Stimulated activated CD8-positive, alpha-beta memory T cell treated with anti-CD3 and anti-CD28 coated beads, Interleukin-7, amount 100 ng/mL, for 1 hour (primary cell): ENCODE results near the gene AOPEP.

ENCODE experiments used
- DNase-seq, 2 donors: peaks; one replicate each; pipeline ENCODE4 v3.0.0-alpha.2; 2020; ENCODE audit warnings: low read depth in 2 of 2

The AOPEP gene, protein sequence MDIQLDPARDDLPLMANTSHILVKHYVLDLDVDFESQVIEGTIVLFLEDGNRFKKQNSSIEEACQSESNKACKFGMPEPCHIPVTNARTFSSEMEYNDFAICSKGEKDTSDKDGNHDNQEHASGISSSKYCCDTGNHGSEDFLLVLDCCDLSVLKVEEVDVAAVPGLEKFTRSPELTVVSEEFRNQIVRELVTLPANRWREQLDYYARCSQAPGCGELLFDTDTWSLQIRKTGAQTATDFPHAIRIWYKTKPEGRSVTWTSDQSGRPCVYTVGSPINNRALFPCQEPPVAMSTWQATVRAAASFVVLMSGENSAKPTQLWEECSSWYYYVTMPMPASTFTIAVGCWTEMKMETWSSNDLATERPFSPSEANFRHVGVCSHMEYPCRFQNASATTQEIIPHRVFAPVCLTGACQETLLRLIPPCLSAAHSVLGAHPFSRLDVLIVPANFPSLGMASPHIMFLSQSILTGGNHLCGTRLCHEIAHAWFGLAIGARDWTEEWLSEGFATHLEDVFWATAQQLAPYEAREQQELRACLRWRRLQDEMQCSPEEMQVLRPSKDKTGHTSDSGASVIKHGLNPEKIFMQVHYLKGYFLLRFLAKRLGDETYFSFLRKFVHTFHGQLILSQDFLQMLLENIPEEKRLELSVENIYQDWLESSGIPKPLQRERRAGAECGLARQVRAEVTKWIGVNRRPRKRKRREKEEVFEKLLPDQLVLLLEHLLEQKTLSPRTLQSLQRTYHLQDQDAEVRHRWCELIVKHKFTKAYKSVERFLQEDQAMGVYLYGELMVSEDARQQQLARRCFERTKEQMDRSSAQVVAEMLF

DNA sequence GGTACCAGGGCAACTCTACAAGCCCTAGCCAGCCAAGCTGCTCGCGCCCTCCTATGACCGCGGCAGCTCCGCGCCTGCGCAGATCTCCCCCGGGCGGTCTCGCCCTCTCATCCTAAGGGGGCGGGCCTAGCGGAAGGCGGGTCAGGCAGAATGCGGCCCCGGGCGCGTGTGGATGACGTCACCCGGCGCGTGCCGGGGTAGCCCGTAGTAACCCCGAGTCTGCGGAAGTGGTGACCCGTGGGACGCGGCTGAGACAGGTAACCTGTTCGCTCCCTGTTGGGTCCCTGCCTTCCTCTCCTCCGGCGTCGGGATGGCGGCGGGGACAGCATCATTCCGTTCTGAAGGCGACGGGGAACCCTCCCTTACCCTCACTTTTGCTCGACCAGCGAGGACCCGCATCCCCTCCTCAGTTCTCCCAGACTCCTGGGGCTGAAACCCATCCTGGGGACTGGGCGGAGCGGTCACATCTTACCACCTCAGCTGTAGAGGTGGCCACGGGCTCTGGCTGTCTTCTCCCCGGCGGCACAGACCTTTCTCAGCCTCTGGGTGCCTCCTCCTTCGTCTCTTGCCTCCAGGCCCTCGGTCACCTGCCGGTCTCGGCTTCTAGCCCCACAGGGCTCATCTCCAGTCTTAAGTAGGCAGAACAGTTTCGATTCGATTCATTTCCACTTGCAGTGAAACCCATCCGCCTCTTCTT lies at the start of gene AOPEP:
Gene AOPEP (plus strand): TSS at position 205 of the 697 bp plus-strand sequence. CDS start 33,085 bp downstream, outside the sequence.
- DNase-seq: peak; percentile 98 to 99

DNA sequence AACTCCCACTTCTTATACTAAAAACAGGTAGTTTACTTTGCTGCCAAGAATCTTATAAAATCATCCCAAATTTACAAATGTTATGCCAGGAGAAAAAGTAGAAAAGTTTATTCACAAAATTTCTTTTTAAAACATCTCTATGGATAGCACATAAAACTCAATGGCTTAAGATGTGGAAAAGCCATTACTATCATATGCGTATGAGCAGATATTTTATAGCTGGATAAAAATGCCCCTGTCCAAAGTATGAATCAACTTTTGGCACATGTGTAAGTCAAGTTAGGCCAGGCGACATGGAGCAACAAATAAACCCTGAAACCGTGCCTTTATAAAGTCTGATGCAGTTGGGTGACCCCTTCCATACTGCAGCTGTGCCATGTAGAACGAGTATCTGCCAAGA lies 48.6 kb upstream of the AOPEP start:
- no peak for DNase-seq

DNA sequence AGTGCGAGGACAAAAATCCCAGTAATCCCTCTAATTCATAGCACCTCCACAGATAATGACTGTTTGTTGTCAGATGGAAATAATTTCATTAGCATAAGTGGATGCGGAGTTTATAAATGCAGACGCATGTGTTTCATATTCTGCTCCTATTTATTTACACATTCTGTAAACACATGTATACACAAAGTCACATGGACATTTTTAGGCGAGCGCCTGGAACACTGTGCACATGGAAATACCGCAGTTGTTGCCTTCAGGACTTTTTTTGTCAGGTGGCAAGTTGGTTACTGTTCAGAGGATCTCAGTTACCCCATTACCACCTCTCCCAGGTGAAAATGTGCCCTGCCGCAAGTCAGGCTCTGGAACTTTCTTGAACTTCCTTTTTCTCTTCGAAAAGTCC lies 46.9 kb upstream of the AOPEP start:
- DNase-seq: no peak

DNA sequence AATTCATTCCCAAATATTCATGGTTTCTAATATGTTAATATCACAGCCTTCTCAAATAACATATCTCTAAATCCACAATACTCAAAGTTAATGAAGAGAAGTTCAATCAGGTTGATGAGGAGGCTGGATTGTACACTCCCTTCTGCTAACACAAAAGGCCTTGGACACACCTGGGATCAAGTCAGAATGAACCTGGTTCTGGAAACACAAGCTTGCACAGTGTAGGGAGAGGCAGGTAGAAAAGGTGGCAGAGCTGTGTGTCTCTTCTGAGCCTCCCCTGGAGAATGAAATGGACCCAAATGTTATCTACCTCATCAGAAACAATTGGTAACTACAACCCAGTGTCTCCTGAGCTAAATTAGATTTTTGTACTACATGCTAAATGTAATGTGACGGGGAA lies 46.5 kb upstream of the AOPEP start:
- DNase-seq: no peak

DNA sequence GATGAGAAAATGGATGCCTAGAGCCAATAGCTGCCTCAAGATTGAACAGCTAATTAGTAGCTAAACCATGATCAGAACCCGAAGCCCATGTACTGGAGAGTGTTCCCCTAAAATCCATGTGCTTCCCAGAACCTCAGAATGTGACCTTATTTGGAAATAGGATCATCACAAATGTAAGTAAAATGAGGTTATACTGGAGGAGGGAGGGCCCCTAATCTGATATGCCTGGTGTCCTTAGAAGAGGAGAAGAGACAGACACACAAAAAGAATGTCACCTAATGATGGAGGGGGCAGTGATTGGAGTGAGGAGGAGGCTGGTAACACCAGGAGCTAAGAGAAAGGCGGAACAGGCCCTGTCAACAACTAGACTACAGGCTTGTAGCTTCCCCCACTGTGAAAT lies 45.9 kb upstream of the AOPEP start:
- DNase-seq: no peak

DNA sequence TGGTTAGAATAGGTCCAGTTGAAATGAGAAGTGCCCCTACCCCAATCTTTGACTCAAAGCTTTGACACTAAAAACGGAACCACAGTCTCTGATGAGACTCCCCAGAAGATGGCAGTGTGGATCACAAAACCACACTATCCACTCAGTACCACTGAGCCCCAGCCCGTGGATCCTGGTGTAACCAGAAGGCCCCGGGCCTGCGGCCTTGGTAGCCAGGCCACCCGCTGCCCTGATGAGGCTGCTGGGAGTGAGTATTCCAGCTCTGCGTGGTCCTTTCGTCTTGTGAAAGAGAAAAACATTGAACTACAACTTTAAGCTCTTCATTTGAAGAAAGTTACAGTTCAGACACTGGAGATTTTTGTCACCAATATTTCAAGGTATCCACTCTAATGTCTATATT lies 45.0 kb upstream of the AOPEP start:
- DNase-seq: peak in 1 of 2 donors; percentile 19

DNA sequence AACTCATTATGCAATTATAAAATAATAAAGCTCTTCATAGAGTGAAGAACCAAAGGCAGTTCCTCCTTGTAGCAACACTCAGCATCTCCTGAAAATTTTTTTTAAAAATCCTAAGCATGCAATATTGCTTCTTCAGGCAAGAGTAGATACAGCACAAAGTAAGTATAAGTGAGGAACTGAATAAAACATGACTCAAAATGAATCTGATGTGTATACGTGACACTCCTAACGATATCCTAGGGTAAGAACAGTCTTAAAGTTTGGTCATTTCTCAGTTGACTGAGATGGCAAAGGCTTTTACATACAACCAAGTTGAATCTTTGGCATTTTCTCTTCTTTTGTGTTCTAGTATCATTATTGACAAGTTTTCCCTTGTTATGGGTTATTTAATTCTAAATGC lies 41.1 kb upstream of the AOPEP start:
- DNase-seq: no peak

DNA sequence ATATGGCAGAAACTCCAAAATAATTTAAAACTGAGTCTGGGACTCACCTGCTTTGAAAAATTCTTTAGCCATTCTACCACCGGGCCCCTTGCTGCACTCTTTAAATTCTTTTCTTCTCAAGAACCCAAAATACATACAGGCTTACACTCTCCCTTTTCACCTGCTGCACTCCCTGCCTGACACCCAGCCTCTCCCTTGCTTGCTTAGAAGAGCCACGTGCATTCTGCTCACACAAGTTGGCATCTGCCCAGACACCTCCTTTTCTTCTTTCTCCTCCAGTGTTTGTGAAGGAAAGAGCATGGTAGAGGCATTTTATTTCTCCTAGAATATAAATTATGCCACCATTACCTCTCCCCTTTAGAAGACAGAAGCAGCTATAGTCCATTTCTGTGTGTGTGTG lies 39.0 kb upstream of the AOPEP start:
- DNase-seq: no peak

DNA sequence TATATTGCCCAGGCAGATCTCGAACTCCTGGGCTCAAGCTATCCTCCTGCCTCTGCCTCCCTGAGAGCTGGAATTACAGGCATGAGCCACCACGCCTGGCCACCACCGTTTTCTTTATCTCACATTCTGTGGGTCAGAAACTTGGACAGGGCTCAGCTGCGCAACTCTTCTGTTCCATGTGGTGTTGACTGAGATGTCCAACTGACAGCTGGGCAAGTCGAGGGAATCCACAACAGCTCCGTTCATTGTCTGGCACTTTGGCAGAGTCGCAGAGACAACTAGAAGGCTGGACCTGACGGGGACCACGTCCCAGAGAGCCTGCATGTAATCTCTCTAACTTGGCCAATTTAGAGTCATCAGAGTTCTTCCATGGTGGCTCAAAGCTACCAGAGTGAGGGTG lies 36.2 kb upstream of the AOPEP start:
- no peak for DNase-seq

DNA sequence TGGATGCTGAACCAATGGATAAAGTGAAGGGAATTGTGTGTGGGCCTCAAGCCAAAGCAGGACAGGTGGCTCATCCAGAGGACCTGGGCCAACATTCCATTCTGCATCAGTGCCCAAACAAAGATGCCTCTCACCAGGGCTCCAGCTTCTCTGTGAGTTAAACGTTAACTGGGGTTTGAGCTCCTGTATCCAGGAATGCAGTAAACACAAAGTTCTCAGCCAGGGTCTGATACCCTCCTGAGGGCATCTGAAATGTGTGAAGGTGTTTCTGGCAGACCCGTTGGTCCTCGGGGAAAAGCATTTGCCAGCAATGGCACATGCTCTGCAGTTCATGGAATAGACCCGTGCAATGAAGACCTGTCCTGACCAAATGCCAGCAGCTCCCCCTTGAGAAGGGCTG lies 33.9 kb upstream of the AOPEP start:
- no peak for DNase-seq

DNA sequence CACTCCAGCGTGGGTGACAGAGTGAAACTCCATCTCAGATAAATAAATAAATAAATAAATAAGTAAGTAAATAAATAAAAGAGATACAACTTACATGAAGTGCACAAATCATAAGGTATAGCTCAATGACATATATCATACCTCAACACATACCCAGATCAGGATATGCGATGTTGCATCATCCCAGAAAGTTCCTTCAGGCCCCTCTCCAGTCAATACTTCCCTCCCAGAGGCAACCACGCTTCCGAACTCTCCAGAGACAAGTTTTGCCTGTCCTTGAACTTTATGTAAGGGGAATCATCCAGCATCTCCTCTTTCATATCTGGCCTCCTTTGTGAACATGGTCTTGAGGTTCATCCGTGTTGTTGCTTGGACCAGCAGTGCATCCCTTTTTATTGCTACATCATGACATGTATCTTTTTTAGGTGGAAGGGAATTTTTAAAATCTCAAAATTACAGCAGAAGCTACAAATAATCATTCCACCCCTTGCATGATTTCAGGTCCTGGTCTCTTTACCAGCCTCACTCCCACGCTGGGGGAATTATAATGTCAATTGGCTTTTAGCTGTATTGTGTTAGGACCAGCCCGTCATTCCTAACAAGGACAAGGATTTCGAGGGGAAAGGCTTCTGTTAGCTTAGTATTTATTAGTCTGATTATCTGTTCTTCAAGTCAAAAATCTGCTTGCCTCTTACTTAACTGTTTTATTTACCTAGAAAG lies 32.9 kb upstream of the AOPEP start:
- DNase-seq: no peak

DNA sequence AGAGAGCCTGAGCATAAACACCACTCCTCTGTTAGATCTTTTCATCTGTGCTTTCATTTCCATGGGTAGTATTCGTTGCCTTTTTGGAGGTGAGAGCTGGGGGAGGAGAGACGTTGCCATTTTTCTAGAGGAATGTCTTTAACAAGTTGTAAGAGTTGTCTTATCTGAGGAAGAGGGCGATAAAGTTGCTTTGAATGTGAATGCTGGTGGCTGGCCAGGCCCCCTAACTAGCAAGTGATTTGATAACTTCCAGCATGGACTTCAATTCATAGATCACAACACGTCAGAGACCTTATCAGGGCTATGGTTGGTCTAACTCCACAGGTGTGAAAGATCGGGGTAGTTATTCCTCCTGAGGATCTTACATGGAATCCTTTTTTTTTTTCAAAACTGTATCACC lies 30.0 kb upstream of the AOPEP start:
- DNase-seq: no peak

DNA sequence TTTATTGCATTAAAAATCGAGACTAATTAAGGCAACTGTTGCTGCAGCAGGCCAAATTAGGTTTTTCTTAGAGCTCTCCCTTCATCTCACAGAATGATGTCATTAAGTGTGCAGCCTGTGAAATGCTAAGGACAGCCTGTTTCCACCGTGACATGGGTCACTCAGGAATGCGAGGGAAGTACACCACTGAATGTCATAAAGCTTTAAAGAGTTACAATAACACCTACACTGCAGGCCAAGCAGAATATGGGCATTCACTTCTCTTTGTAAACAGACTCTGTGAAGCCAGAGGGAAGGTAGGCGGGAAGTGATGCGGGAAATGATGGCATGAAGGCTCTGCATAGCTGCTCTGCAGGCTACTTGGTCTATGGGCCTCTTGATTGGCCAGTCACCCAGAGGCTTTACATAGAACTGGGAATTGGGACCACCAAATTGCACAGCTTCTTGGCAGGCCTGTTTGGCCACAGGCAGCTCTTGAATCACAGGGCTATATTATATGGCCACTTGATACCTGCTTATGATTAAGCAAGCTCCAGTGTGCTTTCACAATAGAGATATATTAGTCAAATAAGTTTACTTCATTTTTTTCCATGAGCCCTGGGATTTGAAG lies 28.4 kb upstream of the AOPEP start:
- DNase-seq: no peak

DNA sequence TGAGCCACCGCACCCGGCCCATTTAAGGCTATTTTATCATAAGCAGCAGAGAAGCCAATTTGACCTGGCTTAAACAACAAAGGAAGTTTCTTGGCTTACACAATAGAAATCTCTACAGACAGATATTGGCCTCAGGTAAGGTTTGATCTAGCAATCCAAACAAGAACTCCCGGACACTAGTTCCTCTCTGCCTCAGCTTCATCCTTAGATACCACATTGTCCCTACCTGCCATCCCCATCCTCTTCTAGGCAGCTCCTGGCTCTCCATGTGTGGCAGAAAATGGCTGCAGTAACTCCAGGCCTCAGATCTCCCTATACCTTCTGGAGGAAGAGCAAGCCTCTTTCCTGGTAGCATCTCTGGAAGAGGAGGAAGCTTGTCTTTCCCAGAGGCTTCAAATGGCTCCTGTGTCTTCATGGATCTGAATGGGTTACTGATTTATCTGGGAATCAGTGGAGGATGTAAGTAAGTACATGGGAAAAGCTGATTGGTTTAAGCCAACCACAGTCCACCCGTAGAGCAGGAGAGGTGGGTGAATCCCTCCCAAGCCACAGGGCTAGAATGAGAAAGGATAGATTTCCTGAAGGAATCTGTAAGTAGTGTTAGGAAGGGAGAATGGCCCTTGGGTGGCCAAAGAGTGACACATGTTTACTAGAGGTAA lies 26.7 kb upstream of the AOPEP start:
- no peak for DNase-seq

DNA sequence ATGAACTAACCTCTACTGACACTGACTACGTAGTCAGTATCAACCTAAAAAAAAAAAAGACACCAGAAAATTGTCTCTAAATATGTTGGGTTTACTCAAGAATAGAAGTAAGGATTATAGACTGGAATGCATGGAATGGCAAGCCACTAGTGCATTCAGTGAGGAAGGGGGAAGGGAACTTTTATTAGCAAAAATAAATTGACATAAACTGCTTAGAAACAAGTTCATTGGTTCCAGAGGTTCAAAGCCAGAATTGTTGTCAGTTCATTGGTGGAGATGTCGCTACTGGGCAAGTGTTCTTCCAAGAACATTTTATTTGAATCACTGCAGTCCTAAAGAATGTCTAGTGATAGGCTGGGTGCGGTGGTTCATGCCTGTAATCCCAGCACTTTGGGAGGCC lies 26.1 kb upstream of the AOPEP start:
- no peak for DNase-seq

DNA sequence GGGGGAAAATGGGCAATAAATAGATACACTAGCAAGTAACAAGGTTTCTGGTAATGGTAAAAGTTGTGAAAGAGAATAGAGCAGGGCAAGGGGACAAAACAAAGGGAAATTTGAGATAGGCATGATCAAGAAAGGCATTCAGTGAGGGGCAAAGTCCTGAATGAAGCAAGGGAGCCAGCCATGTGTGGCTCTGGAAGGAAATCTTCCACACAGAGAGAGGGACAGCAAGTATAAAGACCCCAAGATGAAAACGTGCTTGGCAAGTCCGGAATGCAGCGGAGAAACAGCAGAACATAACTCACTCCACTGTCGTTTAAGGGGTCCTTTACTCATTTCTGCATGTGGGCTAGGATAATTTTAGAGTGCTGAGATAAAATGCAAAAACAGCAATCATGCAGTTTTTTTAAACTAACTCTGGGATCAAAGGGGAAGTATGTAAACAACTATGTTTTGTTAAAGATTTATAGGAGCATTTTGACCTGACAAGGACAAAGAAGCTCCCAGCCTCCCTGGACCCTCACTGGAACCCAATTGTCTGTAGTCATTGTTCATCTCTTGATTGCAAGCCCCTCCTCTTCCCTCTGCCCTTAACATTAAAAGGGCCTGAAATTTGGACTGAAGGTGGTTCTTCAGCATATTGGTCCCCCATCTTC lies 22.9 kb upstream of the AOPEP start:
- DNase-seq: no peak

DNA sequence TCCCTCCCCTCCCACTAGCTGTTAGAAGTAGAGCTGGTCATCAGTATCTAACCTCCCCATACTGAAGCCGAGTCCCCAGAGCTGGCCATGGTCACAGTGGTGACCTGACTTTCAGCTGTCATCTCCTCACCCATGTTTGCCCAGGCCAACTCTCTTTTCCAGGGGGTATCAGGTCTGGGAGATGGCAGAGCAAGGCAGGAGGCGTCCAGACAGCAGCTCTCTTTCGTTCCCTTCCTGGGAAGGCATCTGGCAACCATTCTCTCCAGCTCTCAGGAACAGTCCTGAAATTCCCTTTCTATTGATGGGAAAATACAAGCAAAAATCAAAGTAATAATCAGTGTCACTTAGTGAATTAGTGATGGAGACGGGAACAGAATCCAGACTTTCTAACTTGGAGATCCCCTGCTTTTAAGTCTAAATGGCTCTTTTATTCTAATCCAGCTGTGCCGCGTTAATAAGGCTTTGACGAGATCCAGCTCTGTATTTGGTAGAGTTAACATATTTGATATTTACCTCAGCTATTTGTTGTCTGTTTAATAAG lies 21.3 kb upstream of the AOPEP start:
- no peak for DNase-seq

DNA sequence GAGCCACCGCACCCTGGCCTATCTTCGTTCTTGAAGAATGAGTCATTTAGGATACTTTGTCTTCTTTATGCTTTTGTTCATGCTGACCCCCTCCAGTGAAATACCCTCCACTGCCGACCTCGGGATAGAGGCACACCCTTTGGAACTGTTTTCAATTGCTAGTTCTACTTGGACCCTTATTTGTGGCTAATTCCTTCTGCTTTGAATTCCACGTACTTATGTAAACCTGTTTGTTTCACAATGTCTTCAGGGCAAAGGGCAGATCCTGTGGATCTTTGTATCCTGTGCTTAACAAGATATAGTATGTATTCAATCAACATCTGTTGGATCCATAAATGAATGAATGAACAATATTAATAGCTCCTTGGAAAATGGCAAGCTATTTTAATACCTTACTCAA lies 19.6 kb upstream of the AOPEP start:
- DNase-seq: no peak

DNA sequence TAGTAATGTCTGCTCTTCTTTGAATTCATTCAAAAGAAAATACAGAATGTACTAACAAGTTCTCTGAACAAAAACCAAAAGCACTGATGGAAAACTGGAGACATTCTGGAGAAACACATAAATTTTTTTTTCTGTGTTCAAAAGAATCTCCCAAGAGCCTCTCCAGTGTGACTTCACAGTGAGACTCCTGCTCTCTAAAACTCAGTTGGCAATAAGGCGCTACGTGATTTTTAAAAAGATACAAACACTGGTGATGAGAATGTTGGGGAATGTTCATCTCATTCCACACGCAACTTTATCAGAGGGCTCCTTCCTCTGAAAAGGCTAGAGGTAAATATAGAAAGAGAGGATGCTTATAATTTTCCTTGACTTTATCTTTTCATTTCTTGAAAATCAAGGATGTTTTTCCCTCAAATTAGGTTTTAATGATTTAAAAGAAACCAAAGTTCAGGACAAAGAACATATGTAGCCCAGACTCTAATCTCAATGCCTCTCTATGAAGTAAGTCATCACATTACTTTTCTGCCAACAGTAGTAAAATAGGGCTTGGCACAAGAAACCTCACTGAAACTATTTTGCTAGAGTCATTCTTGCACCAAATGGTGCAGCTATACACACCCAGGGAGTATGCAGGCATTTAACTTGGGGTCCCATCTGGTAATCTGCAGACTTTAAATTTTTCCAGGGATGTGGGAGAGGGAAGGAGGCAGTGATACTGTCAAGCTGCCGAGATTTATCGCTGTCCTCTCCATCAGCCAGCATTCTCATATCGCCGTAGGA lies 12.9 kb upstream of the AOPEP start:
- no peak for DNase-seq
